SH-SY5Y (cell line): ENCODE data around the gene RIIAD1.

ENCODE experiments used
- GATA2 ChIP-seq: IDR thresholded peaks from 2 replicates; pipeline ENCODE4 v1.6.1; 2011; ENCODE audit warnings: mild to moderate bottlenecking, low read depth, low read length
- GATA3 ChIP-seq: IDR thresholded peaks from 2 replicates; pipeline ENCODE4 v1.6.1; 2011; ENCODE audit warnings: low read depth, mild to moderate bottlenecking, low read length, moderate library complexity

GRCh38 chr1:151723726-151724370 lies 2.5 kb downstream of the RIIAD1 start:
- TF ChIP-seq GATA2 (no peak), GATA3 (no peak)
